GM23338 (cell line): ENCODE results near the gene SUPT3H. TPM values are rescaled to one million over a fixed set of nuclear protein-coding genes. Genes with fewer than 3 reads are reported as not detected.

ENCODE experiments used
- ATAC-seq: fragments of 200-7000 bp; cut with Tn5 transposase; 3 replicates; pipeline ENCODE4 v1.9.1; 2020
- DNase-seq: peaks from one replicate; pipeline ENCODE4 v3.0.0-alpha.2; 2015; ENCODE audit warnings: low spot score
- H2AFZ ChIP-seq: fragments of 200-600 bp; sonication (generic); 2 replicates; pipeline ENCODE4 v1.8.0; 2016; ENCODE audit warnings: antibody characterized with exemption, mild to moderate bottlenecking, moderate library complexity
- H3F3A ChIP-seq: fragments of 200-600 bp; sonication (generic); replicated peaks from 2 replicates; pipeline ENCODE4 v1.8.0; 2017; ENCODE audit warnings: antibody characterized with exemption, mixed run types, low read depth
- H3K27ac ChIP-seq: fragments of 200-600 bp; sonication (generic); 2 replicates; pipeline ENCODE4 v1.6.1; 2016; ENCODE audit warnings: low read depth
- H3K27me3 ChIP-seq: fragments of 200-600 bp; sonication (generic); 2 replicates; pipeline ENCODE4 v1.8.0; 2016; ENCODE audit warnings: mild to moderate bottlenecking, mixed run types, moderate library complexity; ENCODE audit not compliant: insufficient read depth
- H3K36me3 ChIP-seq: fragments of 200-600 bp; sonication (generic); 2 replicates; pipeline ENCODE4 v1.8.0; 2016; ENCODE audit warnings: mild to moderate bottlenecking; ENCODE audit not compliant: insufficient read depth
- H3K4me1 ChIP-seq: fragments of 200-600 bp; sonication (generic); 2 replicates; pipeline ENCODE4 v1.8.0; 2016; ENCODE audit warnings: mild to moderate bottlenecking, moderate library complexity; ENCODE audit not compliant: insufficient read depth
- H3K4me2 ChIP-seq: fragments of 200-600 bp; sonication (generic); 2 replicates; pipeline ENCODE4 v1.7.1; 2017; ENCODE audit warnings: mixed run types
- H3K4me3 ChIP-seq: fragments of 200-600 bp; sonication (generic); 2 replicates; pipeline ENCODE4 v1.6.1; 2016; ENCODE audit warnings: mixed run types
- H3K79me2 ChIP-seq: fragments of 200-600 bp; sonication (generic); replicated peaks from 2 replicates; pipeline ENCODE4 v1.8.0; 2017; ENCODE audit warnings: mild to moderate bottlenecking; ENCODE audit not compliant: insufficient read depth
- H3K9me2 ChIP-seq: fragments of 200-600 bp; sonication (generic); 2 replicates; pipeline ENCODE4 v1.8.0; 2017; ENCODE audit not compliant: insufficient read depth
- H4K20me1 ChIP-seq: fragments of 200-600 bp; sonication (generic); replicated peaks from 2 replicates; pipeline ENCODE4 v1.8.0; 2017; ENCODE audit warnings: mild to moderate bottlenecking; ENCODE audit not compliant: insufficient read depth
- H3K27ac Mint-ChIP-seq: 2 replicates; pipeline ENCODE4 v1.8.0; 2020; ENCODE audit warnings: inconsistent platforms, mild to moderate bottlenecking, moderate library complexity, mixed read lengths
- H3K27me3 Mint-ChIP-seq: 3 replicates; pipeline ENCODE4 v1.8.0; 2022; ENCODE audit warnings: low read depth, mild to moderate bottlenecking, moderate library complexity, mixed read lengths, inconsistent platforms; ENCODE audit not compliant: insufficient read depth, poor library complexity
- H3K36me3 Mint-ChIP-seq: 3 replicates; pipeline ENCODE4 v1.8.0; 2021; ENCODE audit warnings: low read depth, mild to moderate bottlenecking, inconsistent platforms, moderate library complexity, mixed read lengths
- H3K4me1 Mint-ChIP-seq: 3 replicates; pipeline ENCODE4 v1.8.0; 2020; ENCODE audit warnings: mild to moderate bottlenecking, inconsistent platforms, mixed read lengths
- H3K4me3 Mint-ChIP-seq: 3 replicates; pipeline ENCODE4 v1.8.0; 2021; ENCODE audit warnings: moderate library complexity, mild to moderate bottlenecking, inconsistent platforms, mixed read lengths
- H3K9me3 Mint-ChIP-seq: 3 replicates; pipeline ENCODE4 v1.8.0; 2020; ENCODE audit warnings: moderate library complexity, mild to moderate bottlenecking, inconsistent platforms, mixed read lengths
- CTCF ChIP-seq, 2 experiments: fragments of 200-600 bp in 1 of 2; sonication (generic) in 1 of 2; conservative IDR thresholded peaks; 2 replicates each; pipeline versions ENCODE4 v1.5.1 to v1.6.1; 2016 to 2017; ENCODE audit warnings: antibody characterized with exemption in 2 of 2, low read depth in 2 of 2, mild to moderate bottlenecking in 2 of 2, moderate library complexity in 1 of 2
- EZH2phosphoT487 ChIP-seq: fragments of 200-600 bp; sonication (generic); IDR thresholded peaks from one replicate; pipeline ENCODE4 v1.8.1; 2018; ENCODE audit warnings: antibody characterized with exemption; ENCODE audit not compliant: unreplicated experiment
- JUNB ChIP-seq: IDR thresholded peaks from one replicate; pipeline ENCODE4 v1.6.1; 2016; ENCODE audit warnings: antibody characterized with exemption; ENCODE audit not compliant: unreplicated experiment
- NANOG ChIP-seq: IDR thresholded peaks from 2 replicates; pipeline ENCODE4 v1.6.1; 2016; ENCODE audit warnings: antibody characterized with exemption, borderline replicate concordance
- POLR2AphosphoS5 ChIP-seq: IDR thresholded peaks from 2 replicates; pipeline ENCODE4 v1.6.1; 2016; ENCODE audit warnings: antibody characterized with exemption, low read depth
- polyA plus RNA-seq: library from polyadenylated mRNA; unstranded; fragments of >200 nt; fragmentation: Nextera tagmentation; extraction: Ambion mirVana; gene quantifications from 2 replicates; pipeline ENCODE4 v1.2.1, GENCODE V29; 2016
- total RNA-seq: library from RNA; depleted of rRNA; stranded (reverse); fragments of >200 nt; shearing (Covaris generic); gene quantifications from 2 replicates; pipeline ENCODE4 v1.2.3, GENCODE V29; 2014
- TF ChIP-seq, protein P1 (sequence below): fragments of 250-450 bp; sonication (Bioruptor Pico); IDR thresholded peaks from 2 replicates; pipeline ENCODE4 v1.5.0; 2020; ENCODE audit warnings: mild to moderate bottlenecking, moderate library complexity
- TF ChIP-seq, protein P2 (sequence below): IDR thresholded peaks from 2 replicates; pipeline ENCODE4 v1.6.1; 2016; ENCODE audit warnings: antibody characterized with exemption

The SUPT3H gene
- total and polyA plus RNA-seq, 2 experiments from 2014 or later, result 11.4 to 30.1 TPM

DNA sequence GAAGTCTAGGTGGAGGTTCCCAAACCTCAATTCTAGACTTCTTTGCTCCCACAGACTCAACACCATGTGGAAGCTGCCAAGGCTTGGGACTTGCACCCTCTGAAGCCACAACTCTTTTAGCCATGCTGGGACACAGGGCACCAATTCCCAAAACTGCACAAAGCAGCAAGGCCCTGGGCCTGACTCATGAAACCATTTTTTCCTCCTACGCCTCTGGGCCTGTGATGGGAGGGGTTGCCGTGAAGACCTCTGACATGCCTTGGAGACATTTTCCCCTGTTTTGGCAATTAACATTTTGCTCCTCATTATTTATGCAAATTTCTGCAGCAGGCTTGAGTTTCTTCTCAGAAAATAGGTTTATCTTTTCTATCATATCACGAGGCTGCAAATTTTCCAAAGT lies 405.0 kb downstream of the SUPT3H start:
- Histone ChIP-seq H2AFZ (no peak overlapping the region), H3K4me1 (no peaks in the 10 kb centered on the region), H3K27ac (no peak overlapping the region), H3K79me2 (no peaks in the 10 kb centered on the region), H3K36me3 (0 out of 2 replicates have a peak, but pooled peaks cover 9% of the 10 kb centered on the region), H3K4me2 (no peak overlapping the region), H3K4me3 (no peak overlapping the region), H3F3A (no peaks in the 10 kb centered on the region), H3K9me2 (peaks cover 3% of the 10 kb centered on the region; the same call in 1 of the 2 replicates), H3K27me3 (no peaks in the 10 kb centered on the region), H4K20me1 (no peaks in the 10 kb centered on the region)
- DNase-seq (no peak), ATAC-seq (no peak)
- no peaks in the 10 kb centered on the region for H3K27me3 Mint-ChIP-seq
- TF ChIP-seq JUNB, result no peak
- no peak for TF ChIP-seq EZH2phosphoT487
- TF ChIP-seq POLR2AphosphoS5, result no peak
- TF ChIP-seq, protein P1, sequence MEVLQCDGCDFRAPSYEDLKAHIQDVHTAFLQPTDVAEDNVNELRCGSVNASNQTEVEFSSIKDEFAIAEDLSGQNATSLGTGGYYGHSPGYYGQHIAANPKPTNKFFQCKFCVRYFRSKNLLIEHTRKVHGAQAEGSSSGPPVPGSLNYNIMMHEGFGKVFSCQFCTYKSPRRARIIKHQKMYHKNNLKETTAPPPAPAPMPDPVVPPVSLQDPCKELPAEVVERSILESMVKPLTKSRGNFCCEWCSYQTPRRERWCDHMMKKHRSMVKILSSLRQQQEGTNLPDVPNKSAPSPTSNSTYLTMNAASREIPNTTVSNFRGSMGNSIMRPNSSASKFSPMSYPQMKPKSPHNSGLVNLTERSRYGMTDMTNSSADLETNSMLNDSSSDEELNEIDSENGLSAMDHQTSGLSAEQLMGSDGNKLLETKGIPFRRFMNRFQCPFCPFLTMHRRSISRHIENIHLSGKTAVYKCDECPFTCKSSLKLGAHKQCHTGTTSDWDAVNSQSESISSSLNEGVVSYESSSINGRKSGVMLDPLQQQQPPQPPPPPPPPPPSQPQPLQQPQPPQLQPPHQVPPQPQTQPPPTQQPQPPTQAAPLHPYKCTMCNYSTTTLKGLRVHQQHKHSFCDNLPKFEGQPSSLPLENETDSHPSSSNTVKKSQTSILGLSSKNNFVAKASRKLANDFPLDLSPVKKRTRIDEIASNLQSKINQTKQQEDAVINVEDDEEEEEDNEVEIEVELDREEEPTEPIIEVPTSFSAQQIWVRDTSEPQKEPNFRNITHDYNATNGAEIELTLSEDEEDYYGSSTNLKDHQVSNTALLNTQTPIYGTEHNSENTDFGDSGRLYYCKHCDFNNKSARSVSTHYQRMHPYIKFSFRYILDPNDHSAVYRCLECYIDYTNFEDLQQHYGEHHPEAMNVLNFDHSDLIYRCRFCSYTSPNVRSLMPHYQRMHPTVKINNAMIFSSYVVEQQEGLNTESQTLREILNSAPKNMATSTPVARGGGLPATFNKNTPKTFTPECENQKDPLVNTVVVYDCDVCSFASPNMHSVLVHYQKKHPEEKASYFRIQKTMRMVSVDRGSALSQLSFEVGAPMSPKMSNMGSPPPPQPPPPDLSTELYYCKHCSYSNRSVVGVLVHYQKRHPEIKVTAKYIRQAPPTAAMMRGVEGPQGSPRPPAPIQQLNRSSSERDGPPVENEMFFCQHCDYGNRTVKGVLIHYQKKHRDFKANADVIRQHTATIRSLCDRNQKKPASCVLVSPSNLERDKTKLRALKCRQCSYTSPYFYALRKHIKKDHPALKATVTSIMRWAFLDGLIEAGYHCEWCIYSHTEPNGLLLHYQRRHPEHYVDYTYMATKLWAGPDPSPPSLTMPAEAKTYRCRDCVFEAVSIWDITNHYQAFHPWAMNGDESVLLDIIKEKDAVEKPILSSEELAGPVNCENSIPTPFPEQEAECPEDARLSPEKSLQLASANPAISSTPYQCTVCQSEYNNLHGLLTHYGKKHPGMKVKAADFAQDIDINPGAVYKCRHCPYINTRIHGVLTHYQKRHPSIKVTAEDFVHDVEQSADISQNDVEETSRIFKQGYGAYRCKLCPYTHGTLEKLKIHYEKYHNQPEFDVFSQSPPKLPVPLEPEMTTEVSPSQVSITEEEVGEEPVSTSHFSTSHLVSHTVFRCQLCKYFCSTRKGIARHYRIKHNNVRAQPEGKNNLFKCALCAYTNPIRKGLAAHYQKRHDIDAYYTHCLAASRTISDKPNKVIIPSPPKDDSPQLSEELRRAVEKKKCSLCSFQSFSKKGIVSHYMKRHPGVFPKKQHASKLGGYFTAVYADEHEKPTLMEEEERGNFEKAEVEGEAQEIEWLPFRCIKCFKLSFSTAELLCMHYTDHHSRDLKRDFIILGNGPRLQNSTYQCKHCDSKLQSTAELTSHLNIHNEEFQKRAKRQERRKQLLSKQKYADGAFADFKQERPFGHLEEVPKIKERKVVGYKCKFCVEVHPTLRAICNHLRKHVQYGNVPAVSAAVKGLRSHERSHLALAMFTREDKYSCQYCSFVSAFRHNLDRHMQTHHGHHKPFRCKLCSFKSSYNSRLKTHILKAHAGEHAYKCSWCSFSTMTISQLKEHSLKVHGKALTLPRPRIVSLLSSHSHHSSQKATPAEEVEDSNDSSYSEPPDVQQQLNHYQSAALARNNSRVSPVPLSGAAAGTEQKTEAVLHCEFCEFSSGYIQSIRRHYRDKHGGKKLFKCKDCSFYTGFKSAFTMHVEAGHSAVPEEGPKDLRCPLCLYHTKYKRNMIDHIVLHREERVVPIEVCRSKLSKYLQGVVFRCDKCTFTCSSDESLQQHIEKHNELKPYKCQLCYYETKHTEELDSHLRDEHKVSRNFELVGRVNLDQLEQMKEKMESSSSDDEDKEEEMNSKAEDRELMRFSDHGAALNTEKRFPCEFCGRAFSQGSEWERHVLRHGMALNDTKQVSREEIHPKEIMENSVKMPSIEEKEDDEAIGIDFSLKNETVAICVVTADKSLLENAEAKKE (CRISPR knock-in tag), result no peak
- H3K4me3 Mint-ChIP-seq, result no peak overlapping the region
- H3K27ac Mint-ChIP-seq, result no peak overlapping the region
- H3K4me1 Mint-ChIP-seq, result no peaks in the 10 kb centered on the region
- peaks cover 38% of the 10 kb centered on the region for H3K36me3 Mint-ChIP-seq
- peaks cover 36% of the 10 kb centered on the region for H3K9me3 Mint-ChIP-seq

GRCh38 chr6:44969446-44970185 lies 408.1 kb downstream of the SUPT3H start:
- no peaks in the 10 kb centered on the region for H3K27me3 Mint-ChIP-seq
- peaks cover 35% of the 10 kb centered on the region for H3K9me3 Mint-ChIP-seq
- Histone ChIP-seq H3K36me3 (0 out of 2 replicates have a peak, but pooled peaks cover 9% of the 10 kb centered on the region), H3K4me3 (no peak overlapping the region), H3K4me2 (no peak overlapping the region), H2AFZ (no peak overlapping the region), H3K27me3 (no peaks in the 10 kb centered on the region), H3F3A (no peaks in the 10 kb centered on the region), H4K20me1 (no peaks in the 10 kb centered on the region), H3K9me2 (peaks cover under 1% of the 10 kb centered on the region; the same call in 1 of the 2 replicates), H3K79me2 (no peaks in the 10 kb centered on the region), H3K27ac (no peak overlapping the region), H3K4me1 (no peaks in the 10 kb centered on the region)
- H3K4me3 Mint-ChIP-seq, result no peak overlapping the region
- H3K36me3 Mint-ChIP-seq, result peaks cover 36% of the 10 kb centered on the region
- no peak for DNase-seq
- no peak overlapping the region for H3K27ac Mint-ChIP-seq
- TF ChIP-seq CTCF (conservative IDR thresholded peaks at IDR 0.05; ENCODE audit: low read depth in 2 of 2) (no peak), NANOG (no peak)
- TF ChIP-seq, protein P2, sequence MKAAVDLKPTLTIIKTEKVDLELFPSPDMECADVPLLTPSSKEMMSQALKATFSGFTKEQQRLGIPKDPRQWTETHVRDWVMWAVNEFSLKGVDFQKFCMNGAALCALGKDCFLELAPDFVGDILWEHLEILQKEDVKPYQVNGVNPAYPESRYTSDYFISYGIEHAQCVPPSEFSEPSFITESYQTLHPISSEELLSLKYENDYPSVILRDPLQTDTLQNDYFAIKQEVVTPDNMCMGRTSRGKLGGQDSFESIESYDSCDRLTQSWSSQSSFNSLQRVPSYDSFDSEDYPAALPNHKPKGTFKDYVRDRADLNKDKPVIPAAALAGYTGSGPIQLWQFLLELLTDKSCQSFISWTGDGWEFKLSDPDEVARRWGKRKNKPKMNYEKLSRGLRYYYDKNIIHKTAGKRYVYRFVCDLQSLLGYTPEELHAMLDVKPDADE, result no peak
- ATAC-seq, result no peak
- no peaks in the 10 kb centered on the region for H3K4me1 Mint-ChIP-seq
